Testis (tissue), 3 donors: Measurements from ENCODE around the gene SH3D21. TPM values are rescaled to one million over a fixed set of nuclear protein-coding genes. Genes with fewer than 3 reads are reported as not detected.

Experiments
- DNase-seq: peaks from one replicate; pipeline ENCODE4 v3.0.0-alpha.2; 2019
- H3K27ac ChIP-seq, 2 donors: fragments of 200-600 bp; sonication (generic); one replicate each; pipeline ENCODE4 v1.5.1; 2019
- H3K27me3 ChIP-seq: fragments of 200-600 bp; sonication (generic); one replicate; pipeline ENCODE4 v1.5.1; 2019
- H3K36me3 ChIP-seq: fragments of 200-600 bp; sonication (generic); one replicate; pipeline ENCODE4 v1.5.1; 2017; ENCODE audit warnings: low read depth; ENCODE audit errors: missing control alignments
- H3K4me1 ChIP-seq: fragments of 200-600 bp; sonication (generic); one replicate; pipeline ENCODE4 v1.5.1; 2019
- H3K4me3 ChIP-seq, 2 donors: fragments of 200-600 bp; sonication (generic); one replicate each; pipeline ENCODE4 v1.5.1; 2017 to 2019
- H3K9me3 ChIP-seq: fragments of 200-600 bp; sonication (generic); one replicate; pipeline ENCODE4 v1.5.1; 2017
- POLR2A ChIP-seq: fragments of 450-650 bp; IDR thresholded peaks from one replicate; pipeline ENCODE4 v1.6.1; 2017; ENCODE audit warnings: antibody characterized with exemption, mild to moderate bottlenecking, moderate library complexity
- WGBS, 2 donors: methylation state at CpG; one replicate each; pipeline ENCODE4 v1.1.5; 2018; 5-methylcytosine and 5-hydroxymethylcytosine counted together
- intact Hi-C: fragments of 100-400 bp; cut with DNase I; formaldehyde crosslinking; loops from one replicate; pipeline ENCODE4 v1.15.1; 2023; ENCODE audit warnings: low total_unique reads
- polyA plus RNA-seq: library from polyadenylated mRNA; stranded (reverse); fragments of 350-450 nt; fragmentation: Illumina TruSeq; extraction: RNeasy Lipid Tissue Mini Kit (QIAGEN cat#74804); gene quantifications from one replicate; pipeline ENCODE4 v1.2.3, GENCODE V29; 2014; ENCODE audit warnings: low read depth, low replicate concordance; ENCODE audit not compliant: insufficient read depth
- total RNA-seq, 2 donors: library from RNA; depleted of rRNA; stranded (reverse); fragments of >200 nt; gene quantifications; one replicate each; pipeline ENCODE4 v1.2.3, GENCODE V29; 2016
- TF ChIP-seq, protein P1 (sequence below), 3 experiments: fragments of 450-650 bp in 2 of 3; fragments of 200-600 bp in 1 of 3; sonication (generic) in 1 of 3; IDR thresholded peaks; one replicate each; pipeline ENCODE4 v1.5.1; 2016 to 2019; ENCODE audit warnings: antibody characterized with exemption in 3 of 3, mild to moderate bottlenecking in 2 of 3, moderate library complexity in 1 of 3

SH3D21 gene
- total and polyA plus RNA-seq, 3 donors from 2014 or later: 6.8 to 14.9 (median 12.8) TPM

GRCh38 chr1:36268981-36269380, 37.2 kb upstream of the SH3D21 start:
- intact Hi-C loops: no loop called here
- WGBS, 2 donors: 86 to 88% methylated on average over 6 of the region's 6 CpGs
- H3K36me3 ChIP-seq: no peaks in the 10 kb centered on the region
- no peak for DNase-seq
- H3K27ac ChIP-seq: no peak overlapping the region
- H3K4me1 ChIP-seq: peaks cover 21% of the 10 kb centered on the region
- no peaks in the 10 kb centered on the region for H3K27me3 ChIP-seq
- no peak overlapping the region for H3K4me3 ChIP-seq
- TF ChIP-seq POLR2A: no peak
- TF ChIP-seq, protein P1, sequence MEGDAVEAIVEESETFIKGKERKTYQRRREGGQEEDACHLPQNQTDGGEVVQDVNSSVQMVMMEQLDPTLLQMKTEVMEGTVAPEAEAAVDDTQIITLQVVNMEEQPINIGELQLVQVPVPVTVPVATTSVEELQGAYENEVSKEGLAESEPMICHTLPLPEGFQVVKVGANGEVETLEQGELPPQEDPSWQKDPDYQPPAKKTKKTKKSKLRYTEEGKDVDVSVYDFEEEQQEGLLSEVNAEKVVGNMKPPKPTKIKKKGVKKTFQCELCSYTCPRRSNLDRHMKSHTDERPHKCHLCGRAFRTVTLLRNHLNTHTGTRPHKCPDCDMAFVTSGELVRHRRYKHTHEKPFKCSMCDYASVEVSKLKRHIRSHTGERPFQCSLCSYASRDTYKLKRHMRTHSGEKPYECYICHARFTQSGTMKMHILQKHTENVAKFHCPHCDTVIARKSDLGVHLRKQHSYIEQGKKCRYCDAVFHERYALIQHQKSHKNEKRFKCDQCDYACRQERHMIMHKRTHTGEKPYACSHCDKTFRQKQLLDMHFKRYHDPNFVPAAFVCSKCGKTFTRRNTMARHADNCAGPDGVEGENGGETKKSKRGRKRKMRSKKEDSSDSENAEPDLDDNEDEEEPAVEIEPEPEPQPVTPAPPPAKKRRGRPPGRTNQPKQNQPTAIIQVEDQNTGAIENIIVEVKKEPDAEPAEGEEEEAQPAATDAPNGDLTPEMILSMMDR (IDR thresholded peaks at IDR 0.05): no peak
- no peaks in the 10 kb centered on the region for H3K9me3 ChIP-seq

DNA sequence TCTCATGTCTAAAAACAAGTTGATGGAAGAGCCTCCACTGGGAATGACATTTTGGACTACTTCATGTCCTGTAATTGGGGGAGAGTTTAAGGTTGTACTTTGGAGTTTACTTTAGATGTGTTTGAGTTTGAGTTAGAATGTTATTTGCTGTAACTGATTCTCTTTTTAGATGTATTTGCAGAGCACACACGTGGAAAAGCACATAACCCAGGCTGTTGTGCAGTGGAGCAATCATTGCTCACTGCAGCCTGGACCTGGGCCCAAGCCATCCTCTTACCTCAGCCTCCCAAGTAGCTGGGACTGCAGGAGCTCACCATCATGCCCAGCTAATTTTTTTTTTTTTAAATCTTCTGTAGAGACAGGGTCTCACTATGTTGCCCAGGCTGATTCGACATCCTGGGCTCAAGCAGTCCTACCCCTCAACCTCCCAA, 36.7 kb upstream of the SH3D21 start:
- intact Hi-C loops: no loop called here
- no peak overlapping the region for H3K4me3 ChIP-seq
- H3K27ac ChIP-seq: no peak overlapping the region
- TF ChIP-seq, protein P1 (IDR thresholded peaks at IDR 0.05): no peak
- no peak for TF ChIP-seq POLR2A
- H3K9me3 ChIP-seq: no peaks in the 10 kb centered on the region
- H3K4me1 ChIP-seq: peaks cover 21% of the 10 kb centered on the region
- H3K27me3 ChIP-seq: no peaks in the 10 kb centered on the region
- no peaks in the 10 kb centered on the region for H3K36me3 ChIP-seq
- 61 to 64% methylated on average over 2 of the region's 2 CpGs for WGBS, 2 donors
- no peak for DNase-seq

DNA sequence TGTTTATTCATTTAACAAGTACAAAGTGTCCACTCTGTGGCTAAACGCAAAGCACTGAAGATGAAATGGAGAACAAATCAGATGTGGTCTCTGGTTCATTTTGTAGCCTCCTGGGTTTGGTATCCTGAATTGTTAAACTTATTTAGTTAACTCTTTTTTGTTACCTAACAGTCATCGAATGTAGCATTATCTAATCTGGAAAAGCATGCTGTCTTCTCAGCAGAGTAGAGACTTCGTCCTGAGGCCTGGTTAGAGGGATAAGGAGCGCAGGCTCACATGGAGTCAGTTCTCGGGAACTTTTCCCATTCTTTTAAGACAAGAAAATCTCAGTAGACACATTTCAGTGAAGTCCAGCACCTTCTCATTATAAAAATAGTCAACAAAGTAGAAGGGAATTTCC, 33.1 kb upstream of the SH3D21 start:
- no peak overlapping the region for H3K4me3 ChIP-seq
- H3K27me3 ChIP-seq: no peaks in the 10 kb centered on the region
- TF ChIP-seq POLR2A: no peak
- TF ChIP-seq, protein P1 (IDR thresholded peaks at IDR 0.05): no peak
- no peaks in the 10 kb centered on the region for H3K36me3 ChIP-seq
- intact Hi-C loops: no loop called here
- no peaks in the 10 kb centered on the region for H3K9me3 ChIP-seq
- WGBS, 2 donors: 44 to 45% methylated on average over 5 of the region's 5 CpGs
- no peak for DNase-seq
- H3K27ac ChIP-seq: peak overlapping the region; percentile 3 to 80
- peaks cover 18% of the 10 kb centered on the region for H3K4me1 ChIP-seq

DNA sequence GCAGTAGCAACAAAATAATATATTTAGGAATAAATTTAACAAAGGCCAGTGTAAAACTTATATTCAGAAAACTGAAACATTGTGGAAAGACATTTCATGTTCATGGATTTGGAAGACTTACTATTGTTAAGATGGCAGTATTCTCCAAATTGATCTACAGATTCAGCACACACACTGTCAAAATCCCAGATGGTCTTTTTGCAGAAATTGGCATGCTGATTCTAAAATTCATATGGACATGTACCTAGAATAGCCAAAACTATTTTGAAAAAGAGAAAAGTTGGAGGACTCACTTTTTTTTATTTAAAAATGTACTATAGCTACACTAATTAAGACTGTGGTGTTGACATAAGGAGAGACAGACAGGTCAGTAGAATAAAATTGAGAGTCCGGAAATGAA, 32.0 kb upstream of the SH3D21 start:
- H3K27ac ChIP-seq: no peak overlapping the region

DNA sequence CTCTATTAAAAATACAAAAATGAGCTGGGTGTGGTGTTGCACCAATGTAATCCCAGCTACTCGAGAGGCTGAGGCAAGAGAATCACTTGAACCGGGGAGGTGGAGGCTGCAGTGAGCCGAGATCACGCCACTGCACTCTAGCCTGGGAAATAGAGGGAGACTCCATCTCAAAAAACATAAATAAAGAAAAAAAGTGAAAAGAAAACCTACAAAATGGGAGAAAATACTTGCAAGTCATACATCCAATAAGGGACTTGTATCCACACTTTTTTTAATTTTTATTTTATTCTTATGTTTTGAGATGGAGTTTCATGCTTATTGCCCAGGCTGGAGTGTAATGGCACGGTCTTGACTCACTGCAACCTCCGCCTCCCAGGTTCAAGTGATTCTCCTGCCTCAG, 29.5 kb upstream of the SH3D21 start:
- Histone ChIP-seq H3K9me3 (no peaks in the 10 kb centered on the region), H3K27ac (no peak overlapping the region), H3K27me3 (no peaks in the 10 kb centered on the region), H3K4me3 (no peak overlapping the region), H3K36me3 (no peaks in the 10 kb centered on the region), H3K4me1 (peaks cover 51% of the 10 kb centered on the region)
- DNase-seq: no peak
- 91 to 95% methylated on average over 6 of the region's 6 CpGs for WGBS, 2 donors
- intact Hi-C loops: no loop called here
- TF ChIP-seq, protein P1 (IDR thresholded peaks at IDR 0.05): no peak
- TF ChIP-seq POLR2A: no peak

More for the DNA sequence above, 32.0 kb upstream of the SH3D21 start:
- H3K36me3 ChIP-seq: no peaks in the 10 kb centered on the region
- H3K9me3 ChIP-seq: no peaks in the 10 kb centered on the region
- intact Hi-C loops: no loop called here
- no peaks in the 10 kb centered on the region for H3K27me3 ChIP-seq
- no peak overlapping the region for H3K4me3 ChIP-seq
- 94 to 95% methylated on average over 1 of the region's 1 CpG for WGBS, 2 donors
- DNase-seq: no peak
- peaks cover 30% of the 10 kb centered on the region for H3K4me1 ChIP-seq
- TF ChIP-seq, protein P1 (IDR thresholded peaks at IDR 0.05): no peak
- no peak for TF ChIP-seq POLR2A
